SIG-M5 treated with dmso at 0.1 percent for 504 hours (cell line): Measurements from ENCODE around the gene ADAMTS17.
A peak's percentile ranks its signal among the peaks of the same experiment; 100 is the strongest.
"Not testable (repeated sequence)": the region's sequence is repeated elsewhere in the genome, so short reads cannot be mapped to it uniquely, and the experiment has no call there.

Source experiments
- DNase-seq: peaks from one replicate; lab custom pipeline; 2025; ENCODE audit not compliant: unreplicated experiment; lab: John Stamatoyannopoulos, UW

The ADAMTS17 gene

GRCh38 chr15:100093211-100094126 lies 248.3 kb downstream of the ADAMTS17 start:
- DNase-seq: no peak

GRCh38 chr15:100092034-100092433 lies 249.7 kb downstream of the ADAMTS17 start:
- no peak for DNase-seq

- no peak for DNase-seq
These were observed 251.4 kb downstream of the ADAMTS17 start for GRCh38 chr15:100090411-100090810.

- DNase-seq: not testable (repeated sequence)
These were observed 257.5 kb downstream of the ADAMTS17 start for GRCh38 chr15:100084042-100084821.

GRCh38 chr15:100083572-100083971 lies 258.2 kb downstream of the ADAMTS17 start:
- no peak for DNase-seq

GRCh38 chr15:100082761-100083402 lies 258.9 kb downstream of the ADAMTS17 start:
- DNase-seq: no peak

GRCh38 chr15:100081454-100081853 lies 260.3 kb downstream of the ADAMTS17 start:
- no peak for DNase-seq

- peak; percentile 38 for DNase-seq
These were observed 263.1 kb downstream of the ADAMTS17 start for GRCh38 chr15:100078511-100079220.

- DNase-seq: no peak
These were observed 266.5 kb downstream of the ADAMTS17 start for GRCh38 chr15:100075229-100075628.

- no peak for DNase-seq
These were observed 267.8 kb downstream of the ADAMTS17 start for GRCh38 chr15:100073982-100074381.

GRCh38 chr15:100066521-100067280 lies 275.1 kb downstream of the ADAMTS17 start:
- not testable (repeated sequence) for DNase-seq

GRCh38 chr15:100061944-100062343 lies 279.8 kb downstream of the ADAMTS17 start:
- DNase-seq: no peak

- DNase-seq: no peak
These were observed 281.4 kb downstream of the ADAMTS17 start for GRCh38 chr15:100060276-100060926.

GRCh38 chr15:100059521-100059920 lies 282.3 kb downstream of the ADAMTS17 start:
- no peak for DNase-seq

GRCh38 chr15:100059094-100059493 lies 282.7 kb downstream of the ADAMTS17 start:
- DNase-seq: no peak

- DNase-seq: no peak
These were observed 283.3 kb downstream of the ADAMTS17 start for GRCh38 chr15:100058458-100058857.

- DNase-seq: no peak
These were observed 284.5 kb downstream of the ADAMTS17 start for GRCh38 chr15:100057281-100057680.

GRCh38 chr15:100056411-100057072 lies 285.2 kb downstream of the ADAMTS17 start:
- DNase-seq: no peak

GRCh38 chr15:100055821-100056220 lies 286.0 kb downstream of the ADAMTS17 start:
- DNase-seq: no peak
